ENCODE results near the gene RAB40C.

GRCh38 chr16:659618-660017 lies 69.8 kb downstream of the RAB40C start:
- TF ChIP-seq, protein P1, sequence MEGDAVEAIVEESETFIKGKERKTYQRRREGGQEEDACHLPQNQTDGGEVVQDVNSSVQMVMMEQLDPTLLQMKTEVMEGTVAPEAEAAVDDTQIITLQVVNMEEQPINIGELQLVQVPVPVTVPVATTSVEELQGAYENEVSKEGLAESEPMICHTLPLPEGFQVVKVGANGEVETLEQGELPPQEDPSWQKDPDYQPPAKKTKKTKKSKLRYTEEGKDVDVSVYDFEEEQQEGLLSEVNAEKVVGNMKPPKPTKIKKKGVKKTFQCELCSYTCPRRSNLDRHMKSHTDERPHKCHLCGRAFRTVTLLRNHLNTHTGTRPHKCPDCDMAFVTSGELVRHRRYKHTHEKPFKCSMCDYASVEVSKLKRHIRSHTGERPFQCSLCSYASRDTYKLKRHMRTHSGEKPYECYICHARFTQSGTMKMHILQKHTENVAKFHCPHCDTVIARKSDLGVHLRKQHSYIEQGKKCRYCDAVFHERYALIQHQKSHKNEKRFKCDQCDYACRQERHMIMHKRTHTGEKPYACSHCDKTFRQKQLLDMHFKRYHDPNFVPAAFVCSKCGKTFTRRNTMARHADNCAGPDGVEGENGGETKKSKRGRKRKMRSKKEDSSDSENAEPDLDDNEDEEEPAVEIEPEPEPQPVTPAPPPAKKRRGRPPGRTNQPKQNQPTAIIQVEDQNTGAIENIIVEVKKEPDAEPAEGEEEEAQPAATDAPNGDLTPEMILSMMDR (IDR thresholded peaks at IDR 0.05): no peak
- no peak for TF ChIP-seq POLR2A (IDR thresholded peaks at IDR 0.05)
